ENCODE measurements around the gene DLG2.

DNA sequence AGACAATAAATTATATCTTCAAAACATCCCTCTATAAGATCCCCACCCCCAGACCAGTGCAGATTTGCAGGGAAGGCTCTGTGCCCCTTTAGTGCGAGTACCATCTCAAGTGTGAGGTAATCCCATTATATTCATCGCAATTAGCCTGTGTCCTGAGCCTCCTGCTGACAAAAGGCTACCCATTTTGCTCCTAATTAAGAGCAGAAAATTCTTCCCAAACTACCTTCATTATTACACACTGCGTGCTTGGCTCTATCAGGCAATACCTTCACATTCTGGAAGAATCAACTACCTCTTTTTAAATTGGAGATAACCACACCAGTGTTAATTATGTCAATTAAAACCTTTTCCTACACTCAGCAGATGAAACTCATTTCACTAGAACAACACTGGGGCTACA is 1207.5 kb downstream of the DLG2 start:
- TF ChIP-seq, protein P1, sequence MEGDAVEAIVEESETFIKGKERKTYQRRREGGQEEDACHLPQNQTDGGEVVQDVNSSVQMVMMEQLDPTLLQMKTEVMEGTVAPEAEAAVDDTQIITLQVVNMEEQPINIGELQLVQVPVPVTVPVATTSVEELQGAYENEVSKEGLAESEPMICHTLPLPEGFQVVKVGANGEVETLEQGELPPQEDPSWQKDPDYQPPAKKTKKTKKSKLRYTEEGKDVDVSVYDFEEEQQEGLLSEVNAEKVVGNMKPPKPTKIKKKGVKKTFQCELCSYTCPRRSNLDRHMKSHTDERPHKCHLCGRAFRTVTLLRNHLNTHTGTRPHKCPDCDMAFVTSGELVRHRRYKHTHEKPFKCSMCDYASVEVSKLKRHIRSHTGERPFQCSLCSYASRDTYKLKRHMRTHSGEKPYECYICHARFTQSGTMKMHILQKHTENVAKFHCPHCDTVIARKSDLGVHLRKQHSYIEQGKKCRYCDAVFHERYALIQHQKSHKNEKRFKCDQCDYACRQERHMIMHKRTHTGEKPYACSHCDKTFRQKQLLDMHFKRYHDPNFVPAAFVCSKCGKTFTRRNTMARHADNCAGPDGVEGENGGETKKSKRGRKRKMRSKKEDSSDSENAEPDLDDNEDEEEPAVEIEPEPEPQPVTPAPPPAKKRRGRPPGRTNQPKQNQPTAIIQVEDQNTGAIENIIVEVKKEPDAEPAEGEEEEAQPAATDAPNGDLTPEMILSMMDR (conservative IDR thresholded peaks at IDR 0.05; ENCODE audit: low read depth, low read length): no peak
- TF ChIP-seq FOS (IDR thresholded peaks at IDR 0.05; ENCODE audit: low read depth, low read length) (no peak), MAZ (IDR thresholded peaks at IDR 0.05; ENCODE audit: borderline replicate concordance, low read depth, low read length) (no peak), POLR2A (IDR thresholded peaks at IDR 0.05; ENCODE audit: low read depth, low read length) (no peak), RCOR1 (IDR thresholded peaks at IDR 0.05; ENCODE audit: insufficient replicate concordance, low read length) (no peak), MXI1 (IDR thresholded peaks at IDR 0.05; ENCODE audit: borderline replicate concordance, low read depth, low read length) (no peak), CEBPB (IDR thresholded peaks at IDR 0.05; ENCODE audit: low read depth, low read length) (no peak), SMC3 (IDR thresholded peaks at IDR 0.05; ENCODE audit: low read depth, low read length) (no peak), RAD21 (IDR thresholded peaks at IDR 0.05; ENCODE audit: low read length) (no peak)
- TF ChIP-seq, protein P2, sequence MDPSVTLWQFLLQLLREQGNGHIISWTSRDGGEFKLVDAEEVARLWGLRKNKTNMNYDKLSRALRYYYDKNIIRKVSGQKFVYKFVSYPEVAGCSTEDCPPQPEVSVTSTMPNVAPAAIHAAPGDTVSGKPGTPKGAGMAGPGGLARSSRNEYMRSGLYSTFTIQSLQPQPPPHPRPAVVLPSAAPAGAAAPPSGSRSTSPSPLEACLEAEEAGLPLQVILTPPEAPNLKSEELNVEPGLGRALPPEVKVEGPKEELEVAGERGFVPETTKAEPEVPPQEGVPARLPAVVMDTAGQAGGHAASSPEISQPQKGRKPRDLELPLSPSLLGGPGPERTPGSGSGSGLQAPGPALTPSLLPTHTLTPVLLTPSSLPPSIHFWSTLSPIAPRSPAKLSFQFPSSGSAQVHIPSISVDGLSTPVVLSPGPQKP (IDR thresholded peaks at IDR 0.05; ENCODE audit: borderline replicate concordance, low read depth, low read length): no peak
- TF ChIP-seq, protein P3, sequence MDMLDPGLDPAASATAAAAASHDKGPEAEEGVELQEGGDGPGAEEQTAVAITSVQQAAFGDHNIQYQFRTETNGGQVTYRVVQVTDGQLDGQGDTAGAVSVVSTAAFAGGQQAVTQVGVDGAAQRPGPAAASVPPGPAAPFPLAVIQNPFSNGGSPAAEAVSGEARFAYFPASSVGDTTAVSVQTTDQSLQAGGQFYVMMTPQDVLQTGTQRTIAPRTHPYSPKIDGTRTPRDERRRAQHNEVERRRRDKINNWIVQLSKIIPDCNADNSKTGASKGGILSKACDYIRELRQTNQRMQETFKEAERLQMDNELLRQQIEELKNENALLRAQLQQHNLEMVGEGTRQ (IDR thresholded peaks at IDR 0.05; ENCODE audit: low read depth, low read length): no peak

Data from IMR-90 (cell line).